HepG2 (cell line): Measurements from ENCODE around the gene CTXN1. TPM values are rescaled to one million over a fixed set of nuclear protein-coding genes. Genes with fewer than 3 reads are reported as not detected.

Experiments used
- ARHGAP35 ChIP-seq: sonication (generic); formaldehyde crosslinking; IDR thresholded peaks from 2 replicates; pipeline ENCODE4 v1.9.0; 2022; ENCODE audit warnings: mild to moderate bottlenecking, inconsistent platforms, moderate library complexity, missing genetic modification reagents, borderline replicate concordance
- ATF3 ChIP-seq: sonication (generic); formaldehyde crosslinking; IDR thresholded peaks from 2 replicates; pipeline ENCODE4 v1.4.0; 2020; ENCODE audit warnings: missing genetic modification reagents
- DMAP1 ChIP-seq: IDR thresholded peaks from 2 replicates; pipeline ENCODE4 v1.6.1; 2016
- HES4 ChIP-seq: sonication (generic); formaldehyde crosslinking; IDR thresholded peaks from 2 replicates; pipeline ENCODE4 v1.9.0; 2021; ENCODE audit warnings: mild to moderate bottlenecking, missing genetic modification reagents, borderline replicate concordance
- KLF12 ChIP-seq: sonication (generic); formaldehyde crosslinking; IDR thresholded peaks from 2 replicates; pipeline ENCODE4 v1.4.0; 2020; ENCODE audit warnings: missing genetic modification reagents, borderline replicate concordance
- NFATC3 ChIP-seq: sonication (generic); formaldehyde crosslinking; IDR thresholded peaks from 2 replicates; pipeline ENCODE4 v1.5.1; 2020; ENCODE audit warnings: mild to moderate bottlenecking, missing genetic modification reagents
- NFE2L1 ChIP-seq: sonication (generic); formaldehyde crosslinking; IDR thresholded peaks from 2 replicates; pipeline ENCODE4 v1.4.0; 2020; ENCODE audit warnings: missing genetic modification reagents, mild to moderate bottlenecking, borderline replicate concordance
- NR1H2 ChIP-seq: sonication (generic); formaldehyde crosslinking; IDR thresholded peaks from 2 replicates; pipeline ENCODE4 v1.8.1; 2022; ENCODE audit warnings: low read depth, missing genetic modification reagents, borderline replicate concordance
- RFXANK ChIP-seq: IDR thresholded peaks from 2 replicates; pipeline ENCODE4 v1.6.1; 2016
- SCMH1 ChIP-seq: sonication (generic); formaldehyde crosslinking; IDR thresholded peaks from 2 replicates; pipeline ENCODE4 v1.9.0; 2021; ENCODE audit warnings: missing genetic modification reagents, mild to moderate bottlenecking, borderline replicate concordance
- SOX13 ChIP-seq, 3 experiments: fragments of 450-650 bp in 1 of 3; sonication (generic) in 1 of 3; formaldehyde crosslinking in 1 of 3; IDR thresholded peaks in 2 of 3; conservative IDR thresholded peaks in 1 of 3; 2 replicates each; pipeline versions ENCODE4 v1.5.0 to v1.6.1; 2016 to 2020; ENCODE audit warnings: antibody characterized with exemption in 1 of 3, mild to moderate bottlenecking in 1 of 3, missing compliant biosample characterization in 1 of 3, missing genetic modification reagents in 1 of 3, moderate library complexity in 1 of 3
- SRY ChIP-seq: sonication (generic); formaldehyde crosslinking; IDR thresholded peaks from 2 replicates; pipeline ENCODE4 v1.8.0; 2022; ENCODE audit warnings: mild to moderate bottlenecking, missing genetic modification reagents
- ZFP82 ChIP-seq: sonication (generic); formaldehyde crosslinking; IDR thresholded peaks from 2 replicates; pipeline ENCODE4 v1.5.1; 2020; ENCODE audit warnings: mild to moderate bottlenecking, missing genetic modification reagents, borderline replicate concordance
- ZFYVE20 ChIP-seq: sonication (generic); formaldehyde crosslinking; IDR thresholded peaks from 2 replicates; pipeline ENCODE4 v1.8.0; 2023; ENCODE audit warnings: low read depth, mild to moderate bottlenecking, moderate library complexity, missing genetic modification reagents, borderline replicate concordance
- ZKSCAN5 ChIP-seq: sonication (generic); formaldehyde crosslinking; IDR thresholded peaks from 2 replicates; pipeline ENCODE4 v1.5.1; 2020; ENCODE audit warnings: mild to moderate bottlenecking, missing genetic modification reagents
- ZMAT3 ChIP-seq: sonication (generic); formaldehyde crosslinking; conservative IDR thresholded peaks from 2 replicates; pipeline ENCODE4 v1.7.0; 2021; ENCODE audit warnings: missing genetic modification reagents
- ZNF180 ChIP-seq: sonication (generic); formaldehyde crosslinking; IDR thresholded peaks from 2 replicates; pipeline ENCODE4 v1.4.0; 2020; ENCODE audit warnings: low read depth, missing genetic modification reagents, borderline replicate concordance
- ZNF20 ChIP-seq: sonication (generic); formaldehyde crosslinking; IDR thresholded peaks from 2 replicates; pipeline ENCODE4 v1.4.0; 2020; ENCODE audit warnings: mild to moderate bottlenecking, moderate library complexity, missing genetic modification reagents
- ZNF343 ChIP-seq: sonication (generic); formaldehyde crosslinking; IDR thresholded peaks from 2 replicates; pipeline ENCODE4 v1.4.0; 2020; ENCODE audit warnings: mild to moderate bottlenecking, missing genetic modification reagents
- ZNF564 ChIP-seq: sonication (generic); formaldehyde crosslinking; IDR thresholded peaks from 2 replicates; pipeline ENCODE4 v1.8.1; 2023; ENCODE audit warnings: mild to moderate bottlenecking, missing genetic modification reagents
- ZNF678 ChIP-seq: sonication (generic); formaldehyde crosslinking; IDR thresholded peaks from 2 replicates; pipeline ENCODE4 v1.4.0; 2020; ENCODE audit warnings: mild to moderate bottlenecking, missing genetic modification reagents
- ZNF772 ChIP-seq: sonication (generic); formaldehyde crosslinking; IDR thresholded peaks from 2 replicates; pipeline ENCODE4 v1.5.0; 2020; ENCODE audit warnings: mild to moderate bottlenecking, missing genetic modification reagents
- ZNF782 ChIP-seq: sonication (generic); formaldehyde crosslinking; IDR thresholded peaks from 2 replicates; pipeline ENCODE4 v1.4.0; 2020; ENCODE audit warnings: missing genetic modification reagents, mild to moderate bottlenecking, borderline replicate concordance
- polyA plus RNA-seq, 8 experiments: library from polyadenylated mRNA; depleted of rRNA in 3 of 8; stranded (reverse) in 7 of 8; unstranded in 1 of 8; fragments of >200 nt; fragmentation: Illumina TruSeq in 4 of 8; extraction: Trizol in 4 of 8; gene quantifications; 2 replicates each; pipeline versions ENCODE4 v1.2.1 to v1.2.3, GENCODE V29; 2011 to 2016; ENCODE audit warnings: low read depth in 4 of 8, missing spikeins in 1 of 8, mixed read lengths in 1 of 8; ENCODE audit not compliant: insufficient read depth in 1 of 8
- total RNA-seq, 5 experiments: library from RNA; depleted of rRNA; stranded (reverse); fragments of >200 nt; fragmentation: Illumina TruSeq; extraction: Trizol; gene quantifications; 2 replicates each; pipeline ENCODE4 v1.2.3, GENCODE V29; 2016; ENCODE audit warnings: low read depth in 1 of 5
- TF ChIP-seq, protein P1 (sequence below): sonication (generic); formaldehyde crosslinking; IDR thresholded peaks from 2 replicates; pipeline ENCODE4 v1.4.0; 2020; ENCODE audit warnings: missing genetic modification reagents
- TF ChIP-seq, protein P2 (sequence below): sonication (generic); formaldehyde crosslinking; IDR thresholded peaks from 2 replicates; pipeline ENCODE4 v1.4.0; 2020; ENCODE audit warnings: mild to moderate bottlenecking, missing genetic modification reagents

The CTXN1 gene
- total and polyA plus RNA-seq, 2 of the 13 experiments (the other 11 are each of a cell fraction or from before 2014, with no cell fraction given) = 0.11 TPM; not detected in 1

DNA sequence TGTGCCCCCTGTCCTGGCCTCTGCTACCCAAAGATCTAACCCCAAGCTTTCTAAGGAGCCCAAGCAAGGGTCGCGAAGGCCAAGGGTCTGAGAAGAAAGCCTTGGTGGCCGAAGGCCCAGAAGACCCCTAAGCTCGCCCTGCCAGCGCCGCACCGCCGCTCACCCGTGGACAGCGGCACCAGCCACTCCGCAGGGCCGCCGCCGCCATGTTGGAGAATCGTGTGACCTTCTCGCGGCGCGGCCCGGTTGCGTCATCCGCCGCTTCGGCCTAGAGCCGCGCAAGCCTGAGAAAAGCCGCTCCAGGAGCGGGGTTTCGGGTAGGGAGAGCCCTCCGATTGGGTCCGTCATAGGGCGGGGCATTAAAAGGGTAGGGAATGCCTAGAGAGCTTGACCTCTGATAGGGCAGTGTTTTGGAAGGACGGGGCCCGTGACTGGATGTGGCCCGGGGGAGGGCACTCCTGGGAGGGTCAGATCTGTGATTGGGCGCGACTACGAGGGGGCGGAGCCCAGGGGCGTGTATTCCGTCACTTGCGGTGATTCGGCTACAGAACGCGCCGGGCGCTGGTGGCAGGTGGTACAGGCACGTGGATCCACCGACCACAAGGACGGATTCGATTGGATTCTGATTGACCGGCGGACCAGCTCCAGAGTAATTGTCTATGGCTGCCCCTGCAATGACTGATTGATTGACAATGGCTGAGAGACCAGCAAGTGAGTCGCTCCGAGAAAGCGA lies 17.7 kb upstream of the CTXN1 start, which contains the start of gene TIMM44 (continued):
- TF ChIP-seq ZFP82 (CRISPR knock-in tag) = peak; percentile 75; the same call in 1 of the 2 replicates
- 0 out of 2 replicates have a peak, but pooled peaks have one; percentile 30 for TF ChIP-seq ZFYVE20 (CRISPR knock-in tag)
- no peak; the same call in none of the 2 replicates for TF ChIP-seq KLF12
- TF ChIP-seq NFE2L1 (CRISPR knock-in tag) = no peak
- no peak for TF ChIP-seq ZKSCAN5 (CRISPR knock-in tag)
- TF ChIP-seq ZNF772 = peak; percentile 87; the same call in 1 of the 2 replicates
- peak; percentile 84; the same call in 1 of the 2 replicates for TF ChIP-seq HES4
- TF ChIP-seq SRY (CRISPR knock-in tag) = no peak; the same call in 1 of the 2 replicates
- 0 out of 2 replicates have a peak, but pooled peaks have one; percentile 31 for TF ChIP-seq ZNF343 (CRISPR knock-in tag)
- TF ChIP-seq SOX13 (IDR thresholded peaks at IDR 0.05) = no peak; the same call in 1 of the 2 replicates
- TF ChIP-seq SOX13 (CRISPR knock-in tag; conservative IDR thresholded peaks at IDR 0.05 in 1 of 2, IDR thresholded peaks at IDR 0.05 in 1 of 2) = peak in 1 of 2 experiments; percentile 11; a peak in 1 of 4 replicates
- TF ChIP-seq DMAP1 = peak; percentile 95; the same call in 1 of the 2 replicates
- peak; percentile 29 for TF ChIP-seq NFATC3 (CRISPR knock-in tag)
- peak; percentile 52; the same call in 1 of the 2 replicates for TF ChIP-seq ZNF564 (CRISPR knock-in tag)
- TF ChIP-seq ARHGAP35 (CRISPR knock-in tag) = no peak; the same call in none of the 2 replicates
- TF ChIP-seq, protein P1, sequence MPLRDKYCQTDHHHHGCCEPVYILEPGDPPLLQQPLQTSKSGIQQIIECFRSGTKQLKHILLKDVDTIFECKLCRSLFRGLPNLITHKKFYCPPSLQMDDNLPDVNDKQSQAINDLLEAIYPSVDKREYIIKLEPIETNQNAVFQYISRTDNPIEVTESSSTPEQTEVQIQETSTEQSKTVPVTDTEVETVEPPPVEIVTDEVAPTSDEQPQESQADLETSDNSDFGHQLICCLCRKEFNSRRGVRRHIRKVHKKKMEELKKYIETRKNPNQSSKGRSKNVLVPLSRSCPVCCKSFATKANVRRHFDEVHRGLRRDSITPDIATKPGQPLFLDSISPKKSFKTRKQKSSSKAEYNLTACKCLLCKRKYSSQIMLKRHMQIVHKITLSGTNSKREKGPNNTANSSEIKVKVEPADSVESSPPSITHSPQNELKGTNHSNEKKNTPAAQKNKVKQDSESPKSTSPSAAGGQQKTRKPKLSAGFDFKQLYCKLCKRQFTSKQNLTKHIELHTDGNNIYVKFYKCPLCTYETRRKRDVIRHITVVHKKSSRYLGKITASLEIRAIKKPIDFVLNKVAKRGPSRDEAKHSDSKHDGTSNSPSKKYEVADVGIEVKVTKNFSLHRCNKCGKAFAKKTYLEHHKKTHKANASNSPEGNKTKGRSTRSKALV = no peak
- TF ChIP-seq ZNF20 = no peak
- TF ChIP-seq SCMH1 (CRISPR knock-in tag) = no peak
- TF ChIP-seq ATF3 (CRISPR knock-in tag) = peak; percentile 97
- TF ChIP-seq, protein P2, sequence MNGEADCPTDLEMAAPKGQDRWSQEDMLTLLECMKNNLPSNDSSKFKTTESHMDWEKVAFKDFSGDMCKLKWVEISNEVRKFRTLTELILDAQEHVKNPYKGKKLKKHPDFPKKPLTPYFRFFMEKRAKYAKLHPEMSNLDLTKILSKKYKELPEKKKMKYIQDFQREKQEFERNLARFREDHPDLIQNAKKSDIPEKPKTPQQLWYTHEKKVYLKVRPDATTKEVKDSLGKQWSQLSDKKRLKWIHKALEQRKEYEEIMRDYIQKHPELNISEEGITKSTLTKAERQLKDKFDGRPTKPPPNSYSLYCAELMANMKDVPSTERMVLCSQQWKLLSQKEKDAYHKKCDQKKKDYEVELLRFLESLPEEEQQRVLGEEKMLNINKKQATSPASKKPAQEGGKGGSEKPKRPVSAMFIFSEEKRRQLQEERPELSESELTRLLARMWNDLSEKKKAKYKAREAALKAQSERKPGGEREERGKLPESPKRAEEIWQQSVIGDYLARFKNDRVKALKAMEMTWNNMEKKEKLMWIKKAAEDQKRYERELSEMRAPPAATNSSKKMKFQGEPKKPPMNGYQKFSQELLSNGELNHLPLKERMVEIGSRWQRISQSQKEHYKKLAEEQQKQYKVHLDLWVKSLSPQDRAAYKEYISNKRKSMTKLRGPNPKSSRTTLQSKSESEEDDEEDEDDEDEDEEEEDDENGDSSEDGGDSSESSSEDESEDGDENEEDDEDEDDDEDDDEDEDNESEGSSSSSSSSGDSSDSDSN (CRISPR knock-in tag) = peak; percentile 88
- no peak for TF ChIP-seq ZNF782 (CRISPR knock-in tag)
- no peak; the same call in 1 of the 2 replicates for TF ChIP-seq ZNF678 (CRISPR knock-in tag)
- TF ChIP-seq ZNF180 (CRISPR knock-in tag) = no peak
- TF ChIP-seq RFXANK (CRISPR knock-in tag) = no peak
- TF ChIP-seq ZMAT3 (CRISPR knock-in tag) = 0 out of 2 replicates have a peak, but pooled peaks have one; percentile 72
- TF ChIP-seq NR1H2 = no peak
